SU-DHL-6 (cell line): Measurements from ENCODE around the gene PRSS27.

Experiments
- EZH2phosphoT487 ChIP-seq: fragments of 200-600 bp; sonication (generic), shearing (Covaris generic); conservative IDR thresholded peaks from 2 replicates; pipeline ENCODE4 v1.6.1; 2018; ENCODE audit warnings: mild to moderate bottlenecking, antibody characterized with exemption, low read length, moderate library complexity, mixed read lengths
- TF ChIP-seq, protein P1 (sequence below): fragments of 200-600 bp; sonication (generic); IDR thresholded peaks from one replicate; pipeline ENCODE4 v1.5.1; 2017; ENCODE audit warnings: antibody characterized with exemption, mild to moderate bottlenecking, low read length, moderate library complexity; ENCODE audit not compliant: insufficient read depth, poor library complexity, severe bottlenecking

DNA sequence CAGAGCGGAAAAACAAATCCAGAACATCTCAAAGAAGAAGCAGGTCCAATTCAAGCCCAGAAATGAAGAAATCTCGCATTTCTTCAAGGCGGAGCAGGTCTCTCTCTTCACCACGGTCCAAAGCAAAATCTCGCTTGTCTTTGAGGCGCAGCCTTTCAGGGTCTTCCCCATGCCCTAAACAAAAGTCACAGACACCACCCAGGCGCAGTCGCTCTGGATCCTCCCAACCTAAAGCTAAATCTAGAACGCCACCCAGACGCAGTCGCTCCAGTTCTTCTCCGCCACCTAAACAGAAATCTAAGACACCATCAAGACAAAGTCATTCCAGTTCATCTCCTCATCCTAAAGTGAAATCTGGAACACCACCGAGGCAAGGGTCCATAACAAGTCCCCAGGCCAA lies 42.7 kb upstream of the PRSS27 start:
- TF ChIP-seq, protein P1, sequence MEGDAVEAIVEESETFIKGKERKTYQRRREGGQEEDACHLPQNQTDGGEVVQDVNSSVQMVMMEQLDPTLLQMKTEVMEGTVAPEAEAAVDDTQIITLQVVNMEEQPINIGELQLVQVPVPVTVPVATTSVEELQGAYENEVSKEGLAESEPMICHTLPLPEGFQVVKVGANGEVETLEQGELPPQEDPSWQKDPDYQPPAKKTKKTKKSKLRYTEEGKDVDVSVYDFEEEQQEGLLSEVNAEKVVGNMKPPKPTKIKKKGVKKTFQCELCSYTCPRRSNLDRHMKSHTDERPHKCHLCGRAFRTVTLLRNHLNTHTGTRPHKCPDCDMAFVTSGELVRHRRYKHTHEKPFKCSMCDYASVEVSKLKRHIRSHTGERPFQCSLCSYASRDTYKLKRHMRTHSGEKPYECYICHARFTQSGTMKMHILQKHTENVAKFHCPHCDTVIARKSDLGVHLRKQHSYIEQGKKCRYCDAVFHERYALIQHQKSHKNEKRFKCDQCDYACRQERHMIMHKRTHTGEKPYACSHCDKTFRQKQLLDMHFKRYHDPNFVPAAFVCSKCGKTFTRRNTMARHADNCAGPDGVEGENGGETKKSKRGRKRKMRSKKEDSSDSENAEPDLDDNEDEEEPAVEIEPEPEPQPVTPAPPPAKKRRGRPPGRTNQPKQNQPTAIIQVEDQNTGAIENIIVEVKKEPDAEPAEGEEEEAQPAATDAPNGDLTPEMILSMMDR = no peak
- no peak for TF ChIP-seq EZH2phosphoT487
